Epithelial cell of proximal tubule (primary cell): ENCODE measurements around the gene TSC22D4. TPM values are rescaled to one million over a fixed set of nuclear protein-coding genes. Genes with fewer than 3 reads are reported as not detected.

Source experiments
- DNase-seq: peaks from one replicate; pipeline ENCODE4 v3.0.0-alpha.2; 2011; ENCODE audit warnings: low read depth
- H3K4me3 ChIP-seq: 2 replicates; pipeline ENCODE4 v1.5.1; 2011; ENCODE audit warnings: low read depth, mild to moderate bottlenecking, low read length
- CTCF ChIP-seq: conservative IDR thresholded peaks from 2 replicates; pipeline ENCODE4 v1.5.1; 2012; ENCODE audit warnings: low read depth, mild to moderate bottlenecking, low read length
- total RNA-seq: library from RNA; depleted of rRNA; stranded (reverse); fragments of >200 nt; gene quantifications from 2 replicates; pipeline ENCODE4 v1.2.3, GENCODE V29; 2015

Gene TSC22D4
- total RNA-seq, 1 donor from 2014 or later = 45.4 TPM

- no peak overlapping the region for H3K4me3 ChIP-seq
- no peak for DNase-seq
- no peak for TF ChIP-seq CTCF
Observed at GRCh38 chr7:100432621-100433275, 46.3 kb downstream of the TSC22D4 start.

GRCh38 chr7:100432053-100432452, 47.0 kb downstream of the TSC22D4 start:
- H3K4me3 ChIP-seq = no peak overlapping the region
- no peak for DNase-seq
- TF ChIP-seq CTCF = no peak

GRCh38 chr7:100431286-100431735, 47.7 kb downstream of the TSC22D4 start:
- no peak for DNase-seq
- peak overlapping the region; percentile 4 for H3K4me3 ChIP-seq
- no peak for TF ChIP-seq CTCF

- TF ChIP-seq CTCF = no peak
- DNase-seq = no peak
- H3K4me3 ChIP-seq = peak overlapping the region; percentile 92
Observed at GRCh38 chr7:100430493-100431285, 48.3 kb downstream of the TSC22D4 start.

GRCh38 chr7:100429637-100430492, 49.1 kb downstream of the TSC22D4 start, which contains the start of gene MEPCE:
Gene MEPCE, plus strand, starts transcription at chr7:100429831. Its CDS starts 188 bp downstream, at chr7:100430019.
- H3K4me3 ChIP-seq = peak within 1 kb of the TSS; percentile 92
- DNase-seq = peak; percentile 40
- TF ChIP-seq CTCF = no peak

- peak overlapping the region; percentile 92 for H3K4me3 ChIP-seq
Observed at GRCh38 chr7:100428967-100429636, 49.9 kb downstream of the TSC22D4 start.

More at GRCh38 chr7:100428967-100429636, 49.9 kb downstream of the TSC22D4 start:
- no peak for TF ChIP-seq CTCF
- DNase-seq = peak; percentile 89
